ENCODE measurements around the gene UBFD1.
"Not testable (repeated sequence)": the region's sequence is repeated elsewhere in the genome, so short reads cannot be mapped to it uniquely, and the experiment has no call there.

UBFD1 gene

DNA sequence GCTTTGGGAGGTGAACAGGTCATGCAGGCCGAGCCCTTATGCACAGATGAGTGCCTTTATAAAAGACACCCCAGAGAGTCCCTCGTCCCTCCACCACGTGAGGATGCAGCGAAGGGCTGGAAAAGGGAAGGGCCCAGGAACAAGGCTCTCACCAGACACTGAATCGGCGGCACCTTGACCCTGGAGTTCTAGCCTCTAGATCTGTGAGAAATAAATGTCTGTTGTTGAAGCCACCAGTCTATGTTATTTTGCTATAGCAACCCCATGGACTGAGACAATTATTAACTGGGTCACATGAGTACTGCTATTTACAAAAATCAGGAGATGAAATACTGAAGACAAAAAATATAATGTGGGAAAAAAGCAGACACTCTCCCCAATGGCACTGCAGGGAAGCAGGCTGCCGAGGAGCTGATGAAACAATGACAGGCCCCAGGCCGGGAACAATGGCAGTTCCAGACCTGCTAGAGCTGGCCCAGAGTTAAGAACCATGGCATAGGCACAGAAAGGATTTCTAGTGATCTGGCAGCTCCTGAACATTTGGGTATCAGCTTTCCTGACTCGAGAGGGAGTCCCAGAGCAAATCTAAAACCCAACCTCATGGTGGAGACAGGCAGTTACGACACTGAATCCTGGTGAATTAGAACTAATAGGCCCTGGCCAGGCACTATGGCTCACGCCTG, 29.4 kb upstream of the UBFD1 start:
- DNase-seq = no peak

DNA sequence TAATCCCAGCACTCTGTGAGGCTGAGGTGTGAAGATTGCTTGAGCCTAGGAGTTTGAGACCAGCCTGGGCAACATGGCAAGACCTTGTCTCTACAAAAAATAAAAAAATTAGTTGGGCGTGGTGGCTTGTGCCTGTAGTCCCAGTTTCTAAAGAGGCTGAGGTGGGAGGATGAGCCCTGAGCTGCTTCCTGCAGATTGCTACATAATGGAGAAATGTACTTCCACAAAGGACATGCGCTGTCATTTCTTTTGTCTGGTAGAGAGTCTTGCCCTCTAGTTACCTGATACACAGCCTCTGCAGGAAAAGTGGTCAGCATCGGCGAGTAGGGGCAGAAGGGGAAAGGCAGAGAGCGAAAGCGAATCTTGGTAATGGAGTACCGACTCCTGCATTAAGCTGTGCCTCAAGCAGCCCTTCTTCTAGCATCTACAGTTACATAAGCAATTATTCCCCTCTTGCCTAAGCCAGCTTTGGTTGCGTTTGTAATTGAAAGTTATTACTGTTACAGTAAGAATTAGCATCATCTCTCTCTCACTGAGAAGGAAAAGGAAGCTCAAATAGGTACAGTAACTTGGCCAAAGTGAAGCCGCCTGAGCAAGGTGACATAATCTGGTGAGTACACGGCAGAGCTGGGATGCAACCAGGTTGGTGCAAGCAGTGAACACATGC, 28.8 kb upstream of the UBFD1 start:
- no peak for DNase-seq

DNA sequence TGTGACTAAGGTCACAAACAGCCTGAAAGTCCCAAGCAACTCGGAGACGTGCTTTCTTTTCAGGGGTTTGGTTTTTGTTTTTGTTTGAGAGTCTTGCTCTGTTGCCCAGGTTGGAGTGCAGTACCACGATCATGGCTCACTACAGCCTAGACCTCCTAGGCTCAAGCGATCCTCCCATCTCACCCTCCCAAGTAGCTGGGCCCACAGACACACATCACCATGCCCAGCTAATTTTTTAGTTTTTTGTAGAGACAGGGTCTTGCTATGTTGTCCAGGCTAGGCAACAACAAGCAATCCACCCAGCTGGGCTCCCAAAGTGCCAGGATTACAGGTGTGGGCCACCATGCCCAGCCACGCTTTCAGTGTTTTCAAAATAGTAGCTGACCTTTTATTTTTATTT, 27.5 kb upstream of the UBFD1 start:
- no peak for DNase-seq

DNA sequence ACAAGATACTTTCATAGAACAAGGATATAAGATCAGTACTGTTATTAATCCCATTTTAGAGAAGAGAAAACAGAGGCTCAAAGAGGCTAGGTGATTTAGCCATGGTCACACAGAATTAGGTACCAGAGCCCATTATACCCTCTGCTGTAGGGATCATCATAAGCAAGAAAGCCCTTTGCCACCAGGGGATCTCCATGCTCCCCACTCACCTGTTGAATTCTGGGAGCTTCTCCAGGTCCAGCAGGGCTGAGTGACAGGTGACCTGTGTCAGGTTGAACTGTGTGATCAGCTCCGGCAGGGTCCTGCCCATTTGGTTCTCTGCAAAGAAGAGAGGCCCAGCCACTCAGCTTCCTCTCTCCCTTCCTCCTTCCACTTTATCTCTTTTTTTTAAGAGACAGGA, 25.1 kb upstream of the UBFD1 start:
- DNase-seq = no peak

DNA sequence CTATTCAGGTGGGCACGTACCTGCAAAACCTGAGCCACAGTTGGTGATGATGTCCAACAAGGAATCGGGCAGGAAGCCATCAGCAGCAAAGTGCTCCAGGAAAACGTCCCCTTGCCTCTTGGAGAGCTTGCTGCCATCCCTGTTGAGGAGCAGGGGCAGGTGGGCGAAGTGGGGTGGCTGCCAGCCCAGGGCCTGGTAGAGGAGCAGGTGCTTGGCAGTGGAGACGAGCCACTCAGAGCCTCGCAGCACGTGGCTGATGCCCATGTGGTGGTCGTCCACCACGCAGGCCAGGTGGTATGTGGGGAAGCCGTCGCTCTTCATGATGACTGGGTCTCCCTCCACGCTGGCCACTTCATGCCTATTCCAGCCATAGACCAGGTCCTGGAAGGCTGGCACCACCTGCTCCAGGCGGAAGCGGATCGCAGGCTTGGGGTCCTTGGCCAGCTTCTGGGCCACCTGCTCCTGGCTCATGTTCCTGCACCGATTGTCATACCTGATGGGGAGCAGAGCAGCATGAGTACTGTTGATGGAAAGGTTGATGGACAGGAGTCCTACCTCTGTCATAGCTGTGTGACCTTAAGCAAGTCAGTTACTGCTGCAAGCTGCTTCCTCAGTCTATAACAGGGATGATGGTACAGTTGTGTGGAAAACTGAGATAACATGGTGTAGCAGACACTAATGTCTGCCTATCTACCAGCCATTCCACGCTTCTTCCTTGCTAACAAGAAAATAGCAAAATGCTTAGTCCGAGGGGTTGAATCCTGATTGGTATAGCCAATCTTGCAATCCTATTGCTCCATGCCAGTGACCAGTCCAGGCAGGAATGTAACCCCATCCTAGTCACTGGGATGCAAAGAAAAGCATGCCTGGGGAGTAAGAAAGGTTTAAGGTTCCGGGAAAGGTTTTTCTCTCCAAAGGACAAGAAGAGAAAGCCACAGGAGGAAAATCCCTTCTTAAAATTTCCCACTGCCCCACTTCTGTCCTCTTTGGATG, 22.4 kb upstream of the UBFD1 start:
- no peak for DNase-seq

DNA sequence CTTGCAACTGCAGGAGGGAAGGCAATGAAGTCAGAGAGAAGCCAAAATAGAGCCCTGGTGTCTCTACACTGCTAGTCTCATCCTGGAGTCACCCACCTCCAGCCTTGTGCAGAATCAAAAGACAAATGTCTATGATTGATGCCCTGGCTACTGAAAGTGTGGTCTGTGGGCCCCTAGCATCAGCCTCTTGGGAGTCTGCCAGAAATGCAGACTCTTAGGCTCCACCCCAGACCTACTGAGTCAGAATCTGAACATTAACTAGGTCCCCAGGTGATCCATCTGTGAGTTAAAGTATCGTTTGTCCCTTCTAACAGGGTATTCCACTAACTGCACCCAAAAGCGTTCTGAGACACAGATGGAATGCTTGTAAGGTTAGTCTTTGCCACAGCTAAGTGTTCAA, 21.6 kb upstream of the UBFD1 start:
- no peak for DNase-seq

DNA sequence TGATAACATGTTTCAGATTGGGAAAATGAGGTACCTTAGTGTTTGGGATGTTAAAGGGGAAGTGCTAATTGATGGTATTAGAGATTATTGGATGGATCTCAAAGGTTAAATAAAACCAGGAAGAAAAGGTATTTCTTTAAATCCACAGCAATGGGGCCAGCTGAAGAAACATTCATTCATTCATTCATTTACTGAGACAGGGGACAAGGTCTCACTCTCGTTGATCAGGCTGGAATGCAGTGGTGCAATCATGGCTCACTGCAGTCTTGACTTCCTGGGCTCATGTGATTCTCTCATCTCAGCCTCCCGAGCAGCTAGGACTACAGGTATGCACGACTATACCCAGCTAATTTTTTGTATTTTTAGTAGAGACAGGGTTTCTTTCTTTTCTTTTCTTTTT, 20.1 kb upstream of the UBFD1 start:
- no peak for DNase-seq

DNA sequence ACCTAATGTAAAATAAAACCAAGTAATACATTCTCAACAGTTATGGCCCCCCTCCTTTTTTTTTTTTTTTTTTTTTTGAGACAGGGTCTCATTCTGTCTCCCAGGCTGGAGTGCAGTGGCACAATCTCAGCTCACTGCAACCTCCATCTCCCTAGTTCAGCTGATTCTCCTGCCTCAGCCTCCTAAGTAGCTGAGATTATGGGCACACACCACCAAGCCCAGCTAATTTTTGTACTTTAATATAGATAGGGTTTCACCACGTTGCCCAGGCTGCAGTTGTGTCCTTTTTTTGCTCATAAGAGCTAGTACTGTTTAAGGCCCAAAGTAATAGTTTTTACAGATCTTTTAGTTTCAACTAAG, 18.6 kb upstream of the UBFD1 start:
- DNase-seq = no peak

DNA sequence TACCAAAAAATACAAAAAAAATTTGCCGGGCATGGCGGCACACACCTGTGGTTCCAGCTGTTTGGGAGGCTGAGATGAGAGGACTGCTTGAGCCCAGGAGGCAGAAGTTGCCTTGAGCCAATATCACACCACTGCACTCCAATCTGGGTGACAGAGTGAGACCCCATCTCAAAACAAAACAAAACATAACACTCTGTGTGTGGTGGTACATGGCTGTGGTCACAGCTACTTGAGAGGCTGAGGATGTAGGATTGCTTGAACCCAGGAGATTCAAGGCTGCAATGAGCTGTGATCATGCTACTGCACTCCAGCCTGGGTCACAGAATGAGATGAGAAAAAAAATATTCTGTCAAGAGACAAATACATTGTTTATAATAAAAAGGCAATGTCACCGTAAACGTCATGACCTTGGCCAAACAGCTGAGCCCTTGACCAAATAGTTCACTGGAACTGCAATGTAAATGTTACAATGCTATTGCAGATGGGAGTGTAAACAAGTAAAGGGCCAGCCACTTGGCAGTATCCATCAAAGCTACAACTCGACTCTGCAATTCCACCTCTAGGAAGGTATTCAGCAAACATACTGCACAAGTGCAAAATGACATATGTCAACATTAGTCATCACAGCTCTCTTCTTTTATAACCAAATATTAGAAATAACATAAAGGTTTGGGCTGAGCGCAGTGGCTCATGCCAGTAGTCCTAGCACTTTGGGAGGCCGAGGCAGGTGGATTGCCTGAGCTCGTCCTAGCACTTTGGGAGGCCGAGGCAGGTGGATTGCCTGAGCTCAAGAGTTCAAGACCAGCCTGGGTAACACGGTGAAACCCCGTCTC, 17.3 kb upstream of the UBFD1 start:
- no peak for DNase-seq

DNA sequence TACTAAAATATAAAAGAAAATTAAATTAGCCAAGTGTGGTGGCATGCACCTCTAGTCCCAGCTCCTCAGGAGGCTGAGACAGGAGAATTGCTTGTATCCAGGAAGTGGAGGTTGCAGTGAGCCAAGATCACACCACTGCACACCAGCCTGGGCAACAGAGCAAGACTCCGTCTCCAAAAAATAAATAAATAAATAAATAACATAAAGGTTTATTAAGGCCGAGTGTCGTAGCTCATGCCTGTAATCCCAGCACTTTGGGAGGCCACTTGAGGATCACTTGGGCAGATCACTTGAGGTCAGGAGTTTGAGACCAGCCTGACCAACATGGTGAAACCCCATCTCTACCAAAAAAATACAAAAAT, 16.7 kb upstream of the UBFD1 start:
- not testable (repeated sequence) for DNase-seq

DNA sequence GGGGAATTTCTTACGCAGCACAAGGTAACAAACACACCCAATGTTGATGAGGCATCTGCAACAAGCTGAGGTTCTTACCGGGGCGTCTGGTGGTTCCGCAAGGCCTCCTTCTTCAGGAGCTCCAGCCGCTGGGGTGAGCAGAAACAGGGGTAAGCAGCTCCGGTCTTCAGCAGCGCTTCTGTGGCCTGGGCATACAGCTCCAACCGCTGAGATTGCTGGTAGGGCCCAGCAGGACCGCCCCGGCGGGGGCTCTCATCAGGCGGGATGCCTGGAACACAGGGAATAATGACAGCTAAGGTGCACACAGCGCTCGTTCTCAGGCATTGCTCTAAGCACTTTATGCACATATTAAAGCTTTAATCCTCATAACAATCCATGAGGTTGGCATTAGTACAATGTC, 13.1 kb upstream of the UBFD1 start:
- no peak for DNase-seq

DNA sequence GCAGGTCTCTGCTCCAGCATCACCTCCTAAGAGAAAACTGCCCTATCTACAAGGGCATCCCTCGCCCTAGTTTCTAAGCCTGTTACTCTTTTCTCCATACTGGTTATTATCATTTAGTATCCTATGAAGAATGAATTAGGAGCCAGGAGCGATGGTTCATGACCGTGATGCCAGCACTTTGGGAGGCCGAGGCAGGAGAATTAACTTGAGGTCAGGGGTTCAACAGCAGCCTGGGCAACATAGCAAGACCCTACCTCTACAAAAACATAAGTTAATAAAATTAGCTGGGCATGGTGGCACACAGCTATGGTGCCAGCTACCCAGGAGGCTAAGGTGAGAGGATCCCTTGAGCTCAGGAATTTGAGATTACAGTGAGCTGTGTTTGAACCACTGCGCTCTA, 7.6 kb upstream of the UBFD1 start:
- no peak for DNase-seq

DNA sequence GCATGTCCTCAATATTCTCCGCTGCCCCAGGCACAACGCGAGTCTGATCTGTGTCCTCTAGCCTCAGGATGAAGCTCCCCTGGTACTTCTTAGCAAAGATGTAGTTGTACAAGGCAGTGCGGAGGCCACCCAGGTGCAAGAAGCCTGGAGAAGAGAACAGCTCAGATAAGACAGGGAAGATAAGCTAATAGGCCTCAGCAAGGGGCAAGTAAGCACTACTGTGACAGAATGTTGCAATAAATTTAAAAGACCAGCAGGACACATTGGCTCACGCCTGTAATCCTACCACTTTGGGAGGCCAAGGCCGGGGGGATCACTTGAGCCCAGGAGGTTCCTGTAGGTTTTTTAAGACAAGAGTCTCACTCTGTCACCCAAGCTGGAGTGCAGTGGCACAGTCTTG, 5.4 kb upstream of the UBFD1 start:
- no peak for DNase-seq

DNA sequence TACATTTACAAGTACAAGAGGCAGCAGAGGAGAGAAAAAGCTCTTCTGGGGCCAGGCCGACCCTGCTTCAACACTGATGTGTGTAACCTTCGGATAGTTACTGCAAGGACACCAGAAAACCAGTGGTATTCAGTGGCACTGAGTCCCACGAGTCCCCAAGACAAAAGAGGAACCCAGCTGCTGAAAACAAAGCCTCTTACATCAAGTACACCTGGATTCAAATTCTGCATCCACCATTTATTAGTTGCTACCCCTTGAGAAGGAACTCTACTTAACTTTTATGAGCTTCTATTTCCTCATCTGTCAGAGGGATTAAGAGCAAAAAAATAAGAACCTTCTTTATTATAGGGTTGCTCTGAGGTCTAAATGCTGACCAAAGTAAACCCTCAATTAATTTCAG, 3.0 kb upstream of the UBFD1 start:
- DNase-seq = no peak

DNA sequence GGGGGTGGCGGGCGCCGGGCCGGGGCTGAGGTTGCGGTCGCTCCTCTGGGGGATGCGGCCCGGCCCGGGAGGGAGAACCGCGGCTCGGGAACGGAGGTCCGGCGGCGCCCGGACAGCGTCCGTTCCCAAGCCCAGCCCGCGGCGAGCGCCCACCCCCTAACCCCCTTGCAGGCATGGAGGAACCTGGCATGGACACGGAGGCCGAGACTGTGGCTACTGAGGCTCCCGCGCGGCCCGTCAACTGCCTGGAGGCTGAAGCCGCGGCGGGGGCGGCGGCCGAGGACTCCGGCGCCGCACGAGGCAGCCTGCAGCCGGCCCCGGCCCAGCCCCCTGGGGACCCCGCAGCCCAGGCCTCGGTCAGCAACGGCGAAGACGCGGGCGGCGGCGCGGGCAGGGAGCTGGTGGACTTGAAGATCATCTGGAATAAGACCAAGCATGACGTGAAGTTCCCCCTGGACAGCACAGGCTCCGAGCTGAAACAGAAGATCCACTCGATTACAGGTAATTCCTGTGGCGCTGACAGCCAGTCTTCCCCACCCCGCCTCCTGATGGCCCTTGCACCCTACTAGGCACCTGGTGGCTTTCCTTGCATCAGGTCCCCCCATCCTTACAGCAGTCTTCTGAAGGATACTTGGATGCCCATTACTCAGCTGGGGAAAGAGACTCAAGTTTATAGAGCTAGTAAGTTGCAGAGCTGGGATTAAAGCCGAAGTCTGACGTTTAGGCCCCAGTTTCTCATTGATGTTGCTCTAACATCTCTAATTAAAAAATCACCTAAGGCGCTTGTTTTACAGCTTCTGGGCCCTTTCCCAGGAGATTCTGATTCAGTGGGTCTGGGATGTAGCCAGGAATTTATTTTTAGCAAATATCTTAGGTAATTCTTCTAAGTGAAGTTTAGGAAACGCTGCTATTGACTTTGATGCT, 514 bp downstream of the UBFD1 start:
- DNase-seq = peak in 1 of 2 experiments; percentile 45

DNA sequence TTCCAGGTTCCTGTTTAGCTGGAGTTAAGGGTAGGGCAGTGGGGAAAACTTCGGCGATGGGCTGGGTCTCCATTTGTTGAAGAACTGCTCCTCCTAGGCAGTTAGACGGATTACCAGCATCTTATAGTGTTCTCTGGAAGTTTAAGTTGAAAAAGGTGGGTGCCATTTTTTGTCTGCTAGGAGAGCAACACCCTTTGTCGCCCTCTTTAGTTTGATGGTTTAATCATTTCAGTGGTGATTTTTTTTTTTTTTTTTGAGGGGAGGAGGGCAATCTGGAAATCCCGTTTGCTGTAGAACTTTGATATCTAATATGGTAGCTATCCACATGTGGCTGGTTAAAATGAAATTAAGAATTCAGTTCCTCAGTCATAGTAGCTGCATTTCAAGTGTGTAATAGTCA, 4.1 kb downstream of the UBFD1 start:
- no peak for DNase-seq

DNA sequence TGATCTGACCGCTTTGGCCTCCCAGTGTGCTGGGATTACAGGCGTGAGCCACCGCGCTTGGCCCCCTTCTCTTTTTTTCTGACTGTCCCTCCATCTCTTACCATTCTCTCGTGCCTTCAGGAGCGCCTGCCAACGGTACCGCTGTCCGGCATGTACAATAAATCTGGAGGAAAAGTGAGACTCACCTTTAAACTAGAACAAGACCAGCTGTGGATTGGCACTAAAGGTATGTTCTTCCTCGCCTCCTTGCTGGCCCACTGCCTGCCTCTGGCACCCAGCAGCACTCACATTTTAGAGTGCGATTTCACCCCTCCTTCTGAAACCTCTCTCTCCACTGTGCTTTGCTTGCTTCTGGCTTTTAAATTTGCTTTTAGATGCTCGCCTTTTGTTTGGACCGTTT, 5.0 kb downstream of the UBFD1 start:
- DNase-seq = no peak

DNA sequence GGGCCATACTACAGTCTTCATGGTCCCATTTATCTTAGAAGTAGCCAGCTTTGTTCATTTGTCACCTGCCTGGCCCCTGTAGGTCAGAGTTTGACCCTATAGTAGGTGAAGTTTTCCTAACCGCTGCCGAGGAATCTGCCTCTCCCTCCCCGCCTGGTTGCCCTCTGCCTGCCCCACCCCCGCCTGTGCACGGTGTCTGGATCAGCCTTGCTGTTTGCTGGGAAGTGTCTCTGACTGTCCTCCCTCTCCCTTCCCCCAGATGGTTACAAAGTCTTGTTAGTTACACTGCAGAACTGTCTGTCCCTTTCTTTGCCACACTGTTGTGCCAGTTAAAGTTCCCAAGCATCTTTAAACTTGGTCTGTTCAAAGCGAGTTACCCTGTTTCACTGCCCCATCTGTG, 5.7 kb downstream of the UBFD1 start:
- no peak for DNase-seq

DNA sequence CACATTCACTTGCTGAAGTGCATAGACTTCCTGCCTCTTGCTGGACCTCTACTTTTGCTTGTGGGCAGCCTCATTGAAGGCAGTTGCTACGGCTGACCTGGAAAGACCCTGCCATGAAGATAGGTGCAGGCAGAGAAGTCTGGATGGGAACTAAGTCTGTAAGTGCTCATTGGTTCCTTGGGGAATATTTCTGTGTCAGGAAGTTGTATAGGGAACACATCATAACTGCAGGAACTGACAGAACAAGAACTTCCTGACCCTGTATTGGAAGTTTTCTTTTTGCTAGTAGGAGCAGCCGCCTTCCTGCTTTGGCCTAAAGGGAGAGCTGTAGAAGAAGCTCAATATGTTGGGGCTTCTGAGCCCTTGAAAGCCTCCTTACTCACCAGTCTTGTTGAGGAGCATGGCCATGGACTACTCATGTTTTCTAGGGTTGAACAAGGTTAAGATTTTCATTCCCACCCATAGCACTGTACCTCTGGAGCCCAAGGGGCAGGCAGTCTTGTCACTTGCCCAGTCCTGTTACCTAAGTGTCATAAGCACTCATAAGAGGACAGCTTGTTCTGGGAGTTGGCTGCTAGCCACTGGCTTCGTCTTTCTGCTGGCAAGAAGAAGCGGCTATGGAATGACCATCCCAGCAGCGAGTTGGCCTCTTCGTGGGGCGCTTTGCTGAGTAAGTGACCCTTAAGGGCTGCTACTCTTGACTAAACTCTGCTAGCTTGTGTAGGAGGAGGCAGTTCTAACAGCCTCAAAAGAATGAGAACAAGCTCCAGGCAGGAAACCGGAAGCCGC, 7.2 kb downstream of the UBFD1 start:
- no peak for DNase-seq

DNA sequence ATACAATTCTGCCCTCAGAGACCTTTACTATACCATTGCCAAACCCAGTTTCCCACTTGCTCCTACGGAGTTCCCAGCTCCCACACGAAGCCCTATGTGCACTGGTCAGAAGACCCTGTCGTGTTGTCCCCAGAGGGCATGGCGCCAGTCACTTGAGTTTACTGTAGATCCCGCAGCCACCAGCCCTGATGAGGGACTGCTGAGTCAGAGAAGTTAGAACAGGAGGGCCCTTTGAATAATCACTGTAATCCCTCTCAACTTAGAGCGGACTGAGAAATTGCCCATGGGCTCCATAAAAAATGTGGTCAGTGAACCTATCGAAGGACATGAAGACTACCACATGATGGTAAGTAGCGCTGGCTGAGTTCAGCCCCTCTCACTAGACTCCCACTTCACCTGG, 9.2 kb downstream of the UBFD1 start:
- no peak for DNase-seq

DNA sequence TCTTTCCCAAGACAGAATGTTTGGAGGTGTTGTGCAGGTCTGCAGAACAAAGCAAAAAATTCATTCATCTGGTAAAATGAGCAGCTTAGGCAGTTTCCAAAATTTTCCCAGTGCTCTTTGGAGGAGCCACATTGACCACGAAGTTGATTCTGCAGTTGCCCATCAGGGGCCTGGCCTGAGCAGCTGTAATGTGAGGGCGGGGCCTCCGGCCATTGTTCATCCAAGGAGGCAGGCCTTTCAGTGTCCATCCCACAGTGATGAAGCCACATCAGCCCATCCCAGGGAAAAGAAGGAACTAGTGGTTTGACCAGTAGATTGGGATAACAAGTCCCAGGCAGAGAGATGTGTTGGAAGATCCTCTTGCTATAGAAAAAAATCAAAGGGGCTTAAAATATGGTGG, 10.1 kb downstream of the UBFD1 start:
- DNase-seq = no peak
